Measurements from ENCODE around the gene PLK4. TPM values are rescaled to one million over a fixed set of nuclear protein-coding genes. Genes with fewer than 3 reads are reported as not detected.

PLK4 gene
- polyA plus RNA-seq, 2 of the 4 experiments (the other 2 are of a cell fraction): 18.4 to 34.2 TPM

- ATAC-seq (no peak), FAIRE-seq (no peak), DNase-seq (ENCODE audit: low read depth in 1 of 2, low spot score in 1 of 2) (no peak)
- Histone ChIP-seq H3K4me2 (no peak overlapping the region), H3K9me3 (peaks cover 19% of the 10 kb centered on the region; the same call in 2 of the 3 replicates), H3K4me3 (no peak overlapping the region), H3K27ac (no peak overlapping the region), H3K4me1 (no peaks in the 10 kb centered on the region)
- ChIA-PET POLR2A (no interaction called here), CTCF (no interaction called here)
- TF ChIP-seq KDM1A (IDR thresholded peaks at IDR 0.05; ENCODE audit: low read depth) (no peak), FOSB (CRISPR knock-in tag; IDR thresholded peaks at IDR 0.05) (no peak), TP53 (CRISPR knock-in tag; IDR thresholded peaks at IDR 0.05) (no peak), EHF (CRISPR knock-in tag; IDR thresholded peaks at IDR 0.05) (no peak), HOXA7 (CRISPR knock-in tag; IDR thresholded peaks at IDR 0.05) (no peak), RNF2 (IDR thresholded peaks at IDR 0.05; ENCODE audit: borderline replicate concordance, low read depth) (no peak), ZSCAN20 (CRISPR knock-in tag; IDR thresholded peaks at IDR 0.05) (no peak), SMC3 (IDR thresholded peaks at IDR 0.05) (no peak), BHLHE40 (IDR thresholded peaks at IDR 0.05; ENCODE audit: low read depth, low read length) (no peak), KDM5A (IDR thresholded peaks at IDR 0.05) (no peak), HES2 (IDR thresholded peaks at IDR 0.05) (no peak), ATOH8 (CRISPR knock-in tag; IDR thresholded peaks at IDR 0.05; ENCODE audit: low read depth) (no peak), RCOR1 (IDR thresholded peaks at IDR 0.05; ENCODE audit: low read depth, low read length) (no peak), ZC3H11A (IDR thresholded peaks at IDR 0.05) (no peak), RARB (CRISPR knock-in tag; IDR thresholded peaks at IDR 0.05) (no peak), EHMT2 (IDR thresholded peaks at IDR 0.05; ENCODE audit: low read depth) (no peak), CBX2 (IDR thresholded peaks at IDR 0.05; ENCODE audit: borderline replicate concordance, low read depth) (no peak), CBX8 (IDR thresholded peaks at IDR 0.05) (no peak)
- WGBS (ENCODE audit: missing lambda C conversion rate): 88% methylated on average over 1 of the region's 1 CpG
These were observed 31.0 kb upstream of the PLK4 start for GRCh38 chr4:127849505-127850234.

GRCh38 chr4:127852661-127853060 is 28.0 kb upstream of the PLK4 start:
- Histone ChIP-seq H3K4me3 (no peak overlapping the region), H3K4me1 (no peaks in the 10 kb centered on the region), H3K4me2 (no peak overlapping the region), H3K9me3 (peaks cover 19% of the 10 kb centered on the region; the same call in 2 of the 3 replicates), H3K27ac (no peak overlapping the region)
- ATAC-seq (no peak), DNase-seq (ENCODE audit: low read depth in 1 of 2, low spot score in 1 of 2) (no peak), FAIRE-seq (no peak)
- CTCF ChIA-PET: no interaction called here
- 16% methylated on average over 1 of the region's 1 CpG for WGBS (ENCODE audit: missing lambda C conversion rate)
- TF ChIP-seq ZFP36 (IDR thresholded peaks at IDR 0.05; ENCODE audit: borderline replicate concordance, partially characterized antibody) (no peak), BCL3 (IDR thresholded peaks at IDR 0.05) (no peak), ELK1 (IDR thresholded peaks at IDR 0.05; ENCODE audit: low read depth, low read length) (no peak), NFE2L2 (conservative IDR thresholded peaks at IDR 0.05; ENCODE audit: low read length) (no peak), HOXB5 (CRISPR knock-in tag; IDR thresholded peaks at IDR 0.05) (no peak), RFX5 (IDR thresholded peaks at IDR 0.05) (no peak), ESRRA (IDR thresholded peaks at IDR 0.05; ENCODE audit: borderline replicate concordance, low read length) (no peak), EP300 (IDR thresholded peaks at IDR 0.05) (no peak), CEBPB (IDR thresholded peaks at IDR 0.05) (no peak), JUNB (IDR thresholded peaks at IDR 0.05) (no peak), CTCF (IDR thresholded peaks at IDR 0.05) (no peak), PHF8 (IDR thresholded peaks at IDR 0.05; ENCODE audit: borderline replicate concordance, low read depth) (no peak), POLR2AphosphoS2 (conservative IDR thresholded peaks at IDR 0.05; ENCODE audit: low read length) (no peak), USF2 (IDR thresholded peaks at IDR 0.05) (no peak), RNF2 (IDR thresholded peaks at IDR 0.05; ENCODE audit: borderline replicate concordance, low read depth) (no peak), HDAC2 (IDR thresholded peaks at IDR 0.05) (no peak), RCOR1 (IDR thresholded peaks at IDR 0.05; ENCODE audit: low read depth, low read length) (no peak), ZC3H11A (IDR thresholded peaks at IDR 0.05) (no peak), HOXA7 (CRISPR knock-in tag; IDR thresholded peaks at IDR 0.05) (no peak)
- POLR2A ChIA-PET: no interaction called here

All from A549 (cell line).